CD14-positive monocyte (primary cell): ENCODE measurements around the gene SSTR4. TPM values are rescaled to one million over a fixed set of nuclear protein-coding genes. Genes with fewer than 3 reads are reported as not detected.
A peak's percentile ranks its signal among the peaks of the same experiment; 100 is the strongest.

Source experiments
- DNase-seq, 3 donors: peaks; one replicate each; pipeline ENCODE4 v3.0.0-alpha.2; 2011 to 2022
- H2AFZ ChIP-seq: 2 replicates; pipeline ENCODE4 v1.6.0; 2012; ENCODE audit warnings: mild to moderate bottlenecking, low read depth, low read length, inconsistent platforms; ENCODE audit not compliant: insufficient read depth, poor library complexity, severe bottlenecking
- H3K27ac ChIP-seq, 2 donors: 1 replicate in 1 of 2; 2 replicates in 1 of 2; pipeline ENCODE4 v1.5.1; 2012 to 2013; ENCODE audit warnings: low read length in 2 of 2, control low read depth in 1 of 2, inconsistent platforms in 1 of 2, low read depth in 1 of 2, mild to moderate bottlenecking in 1 of 2
- H3K27me3 ChIP-seq, 2 donors: one replicate each; pipeline versions ENCODE4 v1.6.0 to v1.6.1; 2011 to 2013; ENCODE audit warnings: low read length in 2 of 2; ENCODE audit not compliant: control insufficient read depth in 2 of 2, insufficient read depth in 2 of 2
- H3K36me3 ChIP-seq, 2 donors: replicated peaks in 1 of 2; 1 replicate in 1 of 2; 2 replicates in 1 of 2; pipeline versions ENCODE4 v1.5.1 to v1.6.1; 2012 to 2013; ENCODE audit warnings: low read length in 2 of 2, control low read depth in 1 of 2, inconsistent platforms in 1 of 2, mild to moderate bottlenecking in 1 of 2; ENCODE audit not compliant: insufficient read depth in 2 of 2, control insufficient read depth in 1 of 2
- H3K4me1 ChIP-seq, 2 donors: 1 replicate in 1 of 2; 2 replicates in 1 of 2; pipeline versions ENCODE4 v1.5.1 to v1.6.1; 2012 to 2013; ENCODE audit warnings: low read length in 2 of 2, control low read depth in 1 of 2, inconsistent platforms in 1 of 2, mild to moderate bottlenecking in 1 of 2, moderate library complexity in 1 of 2; ENCODE audit not compliant: insufficient read depth in 2 of 2, control insufficient read depth in 1 of 2
- H3K4me2 ChIP-seq: replicated peaks from 2 replicates; pipeline ENCODE3; 2012; ENCODE audit warnings: low read length, moderate library complexity, mild to moderate bottlenecking; ENCODE audit not compliant: poor library complexity, severe bottlenecking; ENCODE audit errors: extremely low read depth
- H3K4me3 ChIP-seq, 3 experiments: fragments of 200-600 bp in 1 of 3; sonication (generic) in 1 of 3; replicated peaks in 1 of 3; 1 replicate in 2 of 3; 2 replicates in 1 of 3; pipeline ENCODE4 v1.5.1; 2011 to 2013; ENCODE audit warnings: low read length in 3 of 3, mild to moderate bottlenecking in 3 of 3, control low read depth in 2 of 3, low read depth in 2 of 3, inconsistent platforms in 1 of 3, moderate library complexity in 1 of 3
- H3K79me2 ChIP-seq: 2 replicates; pipeline ENCODE4 v1.6.0; 2012; ENCODE audit warnings: mild to moderate bottlenecking, control low read depth, inconsistent platforms, low read length, moderate library complexity; ENCODE audit not compliant: insufficient read depth
- H3K9ac ChIP-seq: 2 replicates; pipeline ENCODE4 v1.6.0; 2017; ENCODE audit warnings: low read length, mild to moderate bottlenecking; ENCODE audit not compliant: insufficient read depth, poor library complexity, severe bottlenecking
- H3K9me3 ChIP-seq, 2 donors: replicated peaks in 1 of 2; 1 replicate in 1 of 2; 2 replicates in 1 of 2; pipeline versions ENCODE4 v1.5.1 to v1.6.1; 2012 to 2013; ENCODE audit warnings: low read length in 2 of 2, control low read depth in 1 of 2; ENCODE audit not compliant: control insufficient read depth in 1 of 2, insufficient read depth in 1 of 2
- H4K20me1 ChIP-seq: 2 replicates; pipeline ENCODE4 v1.6.0; 2012; ENCODE audit warnings: mild to moderate bottlenecking, low read length, control low read depth, moderate library complexity; ENCODE audit not compliant: insufficient read depth
- H3K27ac Mint-ChIP-seq, 7 donors: one replicate each; pipeline ENCODE4 v1.8.0; 2020; ENCODE audit warnings: mild to moderate bottlenecking in 7 of 7, mixed read lengths in 7 of 7, moderate library complexity in 6 of 7, inconsistent platforms in 2 of 7
- H3K27me3 Mint-ChIP-seq, 3 donors: one replicate each; pipeline ENCODE4 v1.8.0; 2021 to 2022; ENCODE audit warnings: low read depth in 3 of 3, mild to moderate bottlenecking in 3 of 3, mixed read lengths in 3 of 3, moderate library complexity in 3 of 3, inconsistent platforms in 1 of 3
- H3K36me3 Mint-ChIP-seq, 2 donors: one replicate each; pipeline ENCODE4 v1.8.0; 2020; ENCODE audit warnings: mixed read lengths in 2 of 2, inconsistent platforms in 1 of 2, mild to moderate bottlenecking in 1 of 2
- H3K4me1 Mint-ChIP-seq: one replicate; pipeline ENCODE4 v1.8.0; 2020; ENCODE audit warnings: mild to moderate bottlenecking, mixed read lengths
- H3K4me3 Mint-ChIP-seq, 2 donors: one replicate each; pipeline ENCODE4 v1.8.0; 2020; ENCODE audit warnings: mild to moderate bottlenecking in 2 of 2, mixed read lengths in 2 of 2, moderate library complexity in 1 of 2
- H3K9me3 Mint-ChIP-seq, 7 donors: one replicate each; pipeline ENCODE4 v1.8.0; 2020 to 2022; ENCODE audit warnings: mixed read lengths in 7 of 7, mild to moderate bottlenecking in 6 of 7, moderate library complexity in 6 of 7, inconsistent platforms in 2 of 7
- WGBS: methylation state at CpG from one replicate; pipeline ENCODE4 v1.1.5; 2013; ENCODE audit warnings: missing lambda C conversion rate; ENCODE audit not compliant: insufficient coverage; 5-methylcytosine and 5-hydroxymethylcytosine counted together
- intact Hi-C, 2 donors: fragments of 100-400 bp; cut with micrococcal nuclease; formaldehyde crosslinking; loops; one replicate each; pipeline versions ENCODE4 v1.15.0 to v1.15.1; 2023
- polyA plus RNA-seq, 3 donors: library from polyadenylated mRNA; depleted of rRNA in 1 of 3; unstranded in 2 of 3; stranded (reverse) in 1 of 3; fragments of 300-500 nt in 2 of 3; fragments of >200 nt in 1 of 3; fragmentation: Illumina TruSeq in 2 of 3; gene quantifications; 1 replicate in 2 of 3; 2 replicates in 1 of 3; pipeline ENCODE4 v1.2.3, GENCODE V29; 2012 to 2021
- TF ChIP-seq, protein P1 (sequence below): fragments of 200-600 bp; IDR thresholded peaks from one replicate; pipeline ENCODE4 v1.8.0; 2022; ENCODE audit warnings: antibody characterized with exemption, mild to moderate bottlenecking

Gene SSTR4
- polyA plus RNA-seq, 3 donors = not detected

DNA sequence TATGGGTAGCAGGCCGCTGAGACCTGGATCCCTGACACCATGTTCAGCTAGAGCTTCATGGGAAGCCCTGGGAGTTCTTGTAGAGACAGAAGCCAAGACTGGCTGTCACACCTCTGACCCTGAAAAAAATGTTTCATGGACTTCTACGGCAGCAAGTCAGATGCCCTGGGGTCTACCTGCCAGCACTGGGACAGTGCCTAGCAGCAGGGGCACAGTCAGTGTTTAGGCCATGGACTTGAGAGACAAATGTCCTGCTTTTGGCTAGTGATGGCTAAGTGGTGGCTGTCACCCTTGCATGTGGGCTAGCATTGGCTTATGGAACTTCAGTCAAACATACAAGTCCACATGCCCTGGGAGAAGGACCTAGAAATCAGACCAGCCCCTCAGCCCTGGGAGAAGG, 41.3 kb upstream of the SSTR4 start:
- peak overlapping the region in 1 of 7 donors; percentile 50 for H3K27ac Mint-ChIP-seq
- Histone ChIP-seq H3K4me3 (no peak overlapping the region), H3K27me3 (no peaks in the 10 kb centered on the region), H3K4me2 (no peak overlapping the region), H3K36me3 (no peaks in the 10 kb centered on the region), H3K27ac (no peak overlapping the region), H3K9ac (no peak overlapping the region), H3K4me1 (no peaks in the 10 kb centered on the region), H2AFZ (no peak overlapping the region), H3K79me2 (no peaks in the 10 kb centered on the region), H3K9me3 (peaks cover 0 to 11% of the 10 kb centered on the region in 2 donors), H4K20me1 (no peaks in the 10 kb centered on the region)
- TF ChIP-seq, protein P1, sequence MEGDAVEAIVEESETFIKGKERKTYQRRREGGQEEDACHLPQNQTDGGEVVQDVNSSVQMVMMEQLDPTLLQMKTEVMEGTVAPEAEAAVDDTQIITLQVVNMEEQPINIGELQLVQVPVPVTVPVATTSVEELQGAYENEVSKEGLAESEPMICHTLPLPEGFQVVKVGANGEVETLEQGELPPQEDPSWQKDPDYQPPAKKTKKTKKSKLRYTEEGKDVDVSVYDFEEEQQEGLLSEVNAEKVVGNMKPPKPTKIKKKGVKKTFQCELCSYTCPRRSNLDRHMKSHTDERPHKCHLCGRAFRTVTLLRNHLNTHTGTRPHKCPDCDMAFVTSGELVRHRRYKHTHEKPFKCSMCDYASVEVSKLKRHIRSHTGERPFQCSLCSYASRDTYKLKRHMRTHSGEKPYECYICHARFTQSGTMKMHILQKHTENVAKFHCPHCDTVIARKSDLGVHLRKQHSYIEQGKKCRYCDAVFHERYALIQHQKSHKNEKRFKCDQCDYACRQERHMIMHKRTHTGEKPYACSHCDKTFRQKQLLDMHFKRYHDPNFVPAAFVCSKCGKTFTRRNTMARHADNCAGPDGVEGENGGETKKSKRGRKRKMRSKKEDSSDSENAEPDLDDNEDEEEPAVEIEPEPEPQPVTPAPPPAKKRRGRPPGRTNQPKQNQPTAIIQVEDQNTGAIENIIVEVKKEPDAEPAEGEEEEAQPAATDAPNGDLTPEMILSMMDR = no peak
- H3K9me3 Mint-ChIP-seq = peaks cover 4 to 20% (median 15%) of the 10 kb centered on the region in 7 donors
- no peak overlapping the region for H3K4me3 Mint-ChIP-seq
- intact Hi-C loops = no loop called here
- no peaks in the 10 kb centered on the region for H3K36me3 Mint-ChIP-seq
- H3K27me3 Mint-ChIP-seq = peaks cover 0 to 7% (median 2%) of the 10 kb centered on the region in 3 donors
- no peak for DNase-seq
- 96% methylated on average over 2 of the region's 2 CpGs for WGBS
- peaks cover 8% of the 10 kb centered on the region for H3K4me1 Mint-ChIP-seq

DNA sequence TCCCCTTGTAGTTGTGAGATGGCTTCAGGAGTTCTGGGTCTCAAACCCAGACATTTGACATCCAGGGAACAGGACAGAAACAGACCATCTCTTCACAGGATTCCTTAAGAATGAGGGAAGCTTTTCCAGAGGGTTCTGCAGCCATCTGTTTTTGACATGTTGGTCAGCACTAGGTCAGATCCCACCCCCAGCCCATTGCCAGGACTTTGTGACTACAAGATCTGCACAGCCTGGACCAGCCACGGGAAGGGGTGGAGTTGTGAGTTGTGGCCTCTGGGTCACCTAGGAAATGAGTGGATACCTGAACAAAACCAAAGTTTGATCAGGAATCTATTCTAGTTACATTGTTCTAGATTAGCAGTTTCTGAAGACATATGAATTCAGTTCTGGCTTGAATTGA, 39.2 kb upstream of the SSTR4 start:
- intact Hi-C loops = no loop called here
- Histone ChIP-seq H3K4me1 (no peaks in the 10 kb centered on the region), H3K4me2 (no peak overlapping the region), H3K79me2 (no peaks in the 10 kb centered on the region), H4K20me1 (no peaks in the 10 kb centered on the region), H2AFZ (no peak overlapping the region), H3K9me3 (peaks cover 0 to 11% of the 10 kb centered on the region in 2 donors), H3K4me3 (no peak overlapping the region), H3K27ac (no peak overlapping the region), H3K9ac (no peak overlapping the region), H3K27me3 (no peaks in the 10 kb centered on the region), H3K36me3 (no peaks in the 10 kb centered on the region)
- H3K4me1 Mint-ChIP-seq = no peaks in the 10 kb centered on the region
- TF ChIP-seq, protein P1 = no peak
- H3K27me3 Mint-ChIP-seq = peaks cover 3 to 5% (median 4%) of the 10 kb centered on the region in 3 donors
- no peak overlapping the region for H3K27ac Mint-ChIP-seq
- no peak for DNase-seq
- WGBS = 100% methylated on average over 1 of the region's 1 CpG
- no peak overlapping the region for H3K4me3 Mint-ChIP-seq
- peaks cover 4 to 20% (median 15%) of the 10 kb centered on the region in 7 donors for H3K9me3 Mint-ChIP-seq
- no peaks in the 10 kb centered on the region for H3K36me3 Mint-ChIP-seq
